Measurements from ENCODE around the gene FNDC1. TPM values are rescaled to one million over a fixed set of nuclear protein-coding genes. Genes with fewer than 3 reads are reported as not detected.

Gene FNDC1
- total and polyA plus RNA-seq, 2 of the 13 experiments (the other 11 are each of a cell fraction or from before 2014, with no cell fraction given), result not detected

DNA sequence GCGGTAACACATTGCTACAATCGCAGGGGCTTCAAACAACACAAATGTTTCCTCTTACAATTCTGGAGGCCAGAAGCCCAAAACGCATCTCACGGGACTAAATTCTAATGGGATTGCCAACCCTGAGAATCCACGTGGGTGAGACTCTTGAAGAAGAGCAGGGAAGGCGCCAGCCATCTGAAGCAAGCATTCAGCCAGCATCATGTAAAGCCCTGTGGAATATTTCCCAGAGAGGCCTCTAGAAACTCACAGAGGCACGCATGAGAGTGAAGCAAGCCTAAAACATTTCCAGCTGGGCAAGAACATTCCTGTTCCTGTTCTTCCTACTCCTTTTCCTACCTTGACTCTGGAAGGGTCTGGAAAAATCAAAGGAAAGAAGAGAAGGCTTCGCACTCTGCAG is 19.6 kb upstream of the FNDC1 start:
- Histone ChIP-seq H4K20me1 (ENCODE audit: insufficient read depth, low read length) (no peaks in the 10 kb centered on the region), H3K27ac (ENCODE audit: extremely low read length, insufficient read depth, low read length) (no peak overlapping the region), H3K9ac (ENCODE audit: insufficient read depth, low read depth, low read length) (no peak overlapping the region), H3K27me3 (ENCODE audit: control insufficient read depth in 1 of 2, insufficient read depth in 2 of 2, low read length in 2 of 2) (peaks cover 0 to 43% of the 10 kb centered on the region in 2 experiments; a peak in 2 of 5 replicates), H3K79me2 (ENCODE audit: insufficient read depth, low read length) (no peaks in the 10 kb centered on the region), H3K4me3 (replicated peaks in 1 of 3; ENCODE audit: insufficient read depth in 1 of 3, low read depth in 2 of 3, low read length in 3 of 3) (no peak overlapping the region), H3K36me3 (replicated peaks in 1 of 2; ENCODE audit: control insufficient read depth in 1 of 2, insufficient read depth in 2 of 2, low read length in 2 of 2) (no peaks in the 10 kb centered on the region), H3K4me1 (ENCODE audit: insufficient read depth, low read length) (no peaks in the 10 kb centered on the region), H2AFZ (ENCODE audit: low read length) (no peak overlapping the region), H3K4me2 (ENCODE audit: low read depth, low read length) (no peak overlapping the region), H3K9me3 (ENCODE audit: low read length) (no peaks in the 10 kb centered on the region)
- intact Hi-C loops (cut with micrococcal nuclease; ENCODE audit: unreplicated experiment) (no loop called here), in situ Hi-C loops (cut with HindIII; ENCODE audit: extremely low pct_ligation_motif_present, low pct_unique_long_range_greater_than_20kb) (no loop called here)
- FAIRE-seq, result no peak
- ATAC-seq, result no peak
- ChIA-PET CTCF (ENCODE audit: low intra/inter-chr PET ratio, low total read pairs) (no interaction called here), POLR2A (no interaction called here)
- no TSS peak for BruUV-seq (replicated peaks)
- no peak for DNase-seq (ENCODE audit: low spot score)
- 29% methylated on average over 8 of the region's 8 CpGs for WGBS (ENCODE audit: low lambda C conversion rate)
- TF ChIP-seq ZNF503 (CRISPR knock-in tag; IDR thresholded peaks at IDR 0.05) (no peak), ZNF274 (CRISPR knock-in tag; IDR thresholded peaks at IDR 0.05) (no peak), ZNF343 (CRISPR knock-in tag; IDR thresholded peaks at IDR 0.05) (no peak), NFE2L1 (CRISPR knock-in tag; IDR thresholded peaks at IDR 0.05; ENCODE audit: borderline replicate concordance) (no peak), STAG1 (CRISPR knock-in tag; IDR thresholded peaks at IDR 0.05) (no peak), ZNF790 (CRISPR knock-in tag; IDR thresholded peaks at IDR 0.05; ENCODE audit: borderline replicate concordance) (no peak), ZBTB40 (IDR thresholded peaks at IDR 0.05) (no peak), ZBTB40 (CRISPR knock-in tag; IDR thresholded peaks at IDR 0.05) (no peak), FOXP4 (CRISPR knock-in tag; IDR thresholded peaks at IDR 0.05) (no peak)
- TF ChIP-seq, protein P1, sequence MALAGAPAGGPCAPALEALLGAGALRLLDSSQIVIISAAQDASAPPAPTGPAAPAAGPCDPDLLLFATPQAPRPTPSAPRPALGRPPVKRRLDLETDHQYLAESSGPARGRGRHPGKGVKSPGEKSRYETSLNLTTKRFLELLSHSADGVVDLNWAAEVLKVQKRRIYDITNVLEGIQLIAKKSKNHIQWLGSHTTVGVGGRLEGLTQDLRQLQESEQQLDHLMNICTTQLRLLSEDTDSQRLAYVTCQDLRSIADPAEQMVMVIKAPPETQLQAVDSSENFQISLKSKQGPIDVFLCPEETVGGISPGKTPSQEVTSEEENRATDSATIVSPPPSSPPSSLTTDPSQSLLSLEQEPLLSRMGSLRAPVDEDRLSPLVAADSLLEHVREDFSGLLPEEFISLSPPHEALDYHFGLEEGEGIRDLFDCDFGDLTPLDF (CRISPR knock-in tag; IDR thresholded peaks at IDR 0.05), result no peak
